Daoy (cell line): ENCODE results near the gene ACSF3. TPM values are rescaled to one million over a fixed set of nuclear protein-coding genes. Genes with fewer than 3 reads are reported as not detected.

Experiments used
- DNase-seq: peaks from one replicate; pipeline ENCODE4 v3.0.0-alpha.2; 2015; ENCODE audit warnings: low read depth
- total RNA-seq: library from RNA; depleted of rRNA; stranded (reverse); fragments of >200 nt; shearing (Covaris generic); gene quantifications from 2 replicates; pipeline ENCODE4 v1.2.3, GENCODE V29; 2014; rRNA removed

Gene ACSF3
- total RNA-seq, 1 experiment from 2014 or later: 13.4 TPM

GRCh38 chr16:89200124-89200849, 106.6 kb downstream of the ACSF3 start, which contains the start of gene SLC22A31:
TSS of gene SLC22A31 (minus strand) at chr16:89200537. CDS start at chr16:89200501, 36 bp downstream.
- peak; percentile 1 for DNase-seq

- DNase-seq: peak; percentile 4
Measured at GRCh38 chr16:89200850-89201411, 107.3 kb downstream of the ACSF3 start.

GRCh38 chr16:89201439-89202377, 108.1 kb downstream of the ACSF3 start:
- peak; percentile 60 for DNase-seq

- DNase-seq: no peak
Measured at GRCh38 chr16:89202422-89203215, 109.0 kb downstream of the ACSF3 start.

Other genes starting within 250 kb of the ACSF3 start
- gene GALNS, start 236.9 kb upstream of the ACSF3 start, total RNA-seq: 4.5 and 8.4 TPM in 2 replicates
- 27.7 and 31.6 TPM in 2 replicates for gene TRAPPC2L, start 236.7 kb upstream of the ACSF3 start, total RNA-seq
- gene PABPN1L, start 227.2 kb upstream of the ACSF3 start, total RNA-seq: not detected in 2 replicates
- not detected in 2 replicates for gene CBFA2T3, start 116.6 kb upstream of the ACSF3 start, total RNA-seq
- not detected in 2 replicates for gene CDH15, start 77.9 kb downstream of the ACSF3 start, total RNA-seq
- gene SLC22A31, start 106.7 kb downstream of the ACSF3 start, total RNA-seq: not detected in 2 replicates
- gene ZNF778, start 123.9 kb downstream of the ACSF3 start, total RNA-seq: 3.4 TPM in 2 replicates